WTC11 (cell line): ENCODE data around the gene EXTL1. TPM values are rescaled to one million over a fixed set of nuclear protein-coding genes. Genes with fewer than 3 reads are reported as not detected.

Source experiments
- ATAC-seq: fragments of 200-7000 bp; cut with Tn5 transposase; 2 replicates; pipeline ENCODE4 v1.10.0; 2021; ENCODE audit warnings: mild to moderate bottlenecking, moderate library complexity
- CTCF ChIA-PET: fragments of 300-600 bp; sonication (Branson Sonifier 250); formaldehyde crosslinking; loops from one replicate; lab custom pipeline; 2021; ENCODE audit warnings: antibody characterized with exemption; lab: Charles Lee
- POLR2A ChIA-PET: fragments of 350-600 bp; sonication (Branson Sonifier 250); formaldehyde crosslinking; loops from one replicate; lab custom pipeline; 2021; ENCODE audit warnings: antibody characterized with exemption; lab: Charles Lee
- DNase-seq: peaks from one replicate; pipeline ENCODE4 v3.0.0; 2021; ENCODE audit warnings: low spot score
- H3K27ac Mint-ChIP-seq: 2 replicates; pipeline ENCODE4 v1.8.0; 2021; ENCODE audit warnings: mixed read lengths
- H3K27me3 Mint-ChIP-seq: 2 replicates; pipeline ENCODE4 v1.8.0; 2021; ENCODE audit warnings: low read depth, mild to moderate bottlenecking, moderate library complexity, mixed read lengths
- H3K36me3 Mint-ChIP-seq: 2 replicates; pipeline ENCODE4 v1.8.0; 2021; ENCODE audit warnings: mixed read lengths
- H3K4me1 Mint-ChIP-seq: 2 replicates; pipeline ENCODE4 v1.8.0; 2022; ENCODE audit warnings: mixed read lengths
- H3K4me3 Mint-ChIP-seq: 2 replicates; pipeline ENCODE4 v1.8.0; 2021; ENCODE audit warnings: mild to moderate bottlenecking, moderate library complexity, mixed read lengths
- H3K9me3 Mint-ChIP-seq: 2 replicates; pipeline ENCODE4 v1.8.0; 2021; ENCODE audit warnings: mixed read lengths
- CBFB ChIP-seq: sonication (generic); formaldehyde crosslinking; IDR thresholded peaks from 2 replicates; pipeline ENCODE4 v1.8.1; 2022; ENCODE audit warnings: mild to moderate bottlenecking, low read depth, missing genetic modification reagents
- ETV6 ChIP-seq: sonication (generic); formaldehyde crosslinking; IDR thresholded peaks from 2 replicates; pipeline ENCODE4 v1.8.1; 2022; ENCODE audit warnings: mild to moderate bottlenecking, missing genetic modification reagents
- GRHL2 ChIP-seq: fragments of 250-450 bp; sonication (Bioruptor Pico); IDR thresholded peaks from 2 replicates; pipeline ENCODE4 v1.8.0; 2022; ENCODE audit warnings: mild to moderate bottlenecking, moderate library complexity; ENCODE audit not compliant: insufficient replicate concordance, severe bottlenecking
- JAZF1 ChIP-seq: fragments of 250-450 bp; sonication (Bioruptor Pico); IDR thresholded peaks from 2 replicates; pipeline ENCODE4 v1.9.0; 2021; ENCODE audit warnings: moderate library complexity, mild to moderate bottlenecking, inconsistent platforms
- JUN ChIP-seq: sonication (generic); formaldehyde crosslinking; IDR thresholded peaks from 2 replicates; pipeline ENCODE4 v1.8.0; 2023; ENCODE audit warnings: mild to moderate bottlenecking, missing genetic modification reagents
- MYBL2 ChIP-seq: sonication (generic); formaldehyde crosslinking; IDR thresholded peaks from 2 replicates; pipeline ENCODE4 v1.8.1; 2023; ENCODE audit warnings: mild to moderate bottlenecking, moderate library complexity, missing genetic modification reagents
- NFYB ChIP-seq: sonication (generic); formaldehyde crosslinking; conservative IDR thresholded peaks from 2 replicates; pipeline ENCODE4 v1.8.0; 2022; ENCODE audit warnings: low read depth, missing genetic modification reagents
- NR1H2 ChIP-seq: sonication (generic); formaldehyde crosslinking; IDR thresholded peaks from 2 replicates; pipeline ENCODE4 v1.9.0; 2021; ENCODE audit warnings: mild to moderate bottlenecking, moderate library complexity, missing genetic modification reagents
- NR3C1 ChIP-seq: sonication (generic); formaldehyde crosslinking; conservative IDR thresholded peaks from 2 replicates; pipeline ENCODE4 v1.8.1; 2023; ENCODE audit warnings: low read depth, mild to moderate bottlenecking, missing genetic modification reagents
- OVOL2 ChIP-seq: fragments of 250-450 bp; sonication (Bioruptor Pico); IDR thresholded peaks from 2 replicates; pipeline ENCODE4 v1.9.0; 2021; ENCODE audit warnings: mild to moderate bottlenecking, borderline replicate concordance
- SMAD3 ChIP-seq: sonication (generic); formaldehyde crosslinking; IDR thresholded peaks from 2 replicates; pipeline ENCODE4 v1.8.0; 2022; ENCODE audit warnings: missing genetic modification reagents, mild to moderate bottlenecking, borderline replicate concordance
- SMAD4 ChIP-seq: sonication (generic); formaldehyde crosslinking; IDR thresholded peaks from 2 replicates; pipeline ENCODE4 v1.8.0; 2022; ENCODE audit warnings: mild to moderate bottlenecking, missing genetic modification reagents
- SP1 ChIP-seq: sonication (generic); formaldehyde crosslinking; conservative IDR thresholded peaks from 2 replicates; pipeline ENCODE4 v1.8.1; 2022; ENCODE audit warnings: missing genetic modification reagents
- TEAD1 ChIP-seq: sonication (generic); formaldehyde crosslinking; IDR thresholded peaks from 2 replicates; pipeline ENCODE4 v1.8.0; 2022; ENCODE audit warnings: mild to moderate bottlenecking, missing genetic modification reagents
- ZBTB21 ChIP-seq: sonication (generic); formaldehyde crosslinking; IDR thresholded peaks from 2 replicates; pipeline ENCODE4 v1.8.1; 2023; ENCODE audit warnings: mild to moderate bottlenecking, missing genetic modification reagents, borderline replicate concordance
- ZNF219 ChIP-seq: sonication (generic); formaldehyde crosslinking; IDR thresholded peaks from 2 replicates; pipeline ENCODE4 v1.8.0; 2023; ENCODE audit warnings: missing genetic modification reagents, mild to moderate bottlenecking, borderline replicate concordance
- ZNF317 ChIP-seq: sonication (generic); formaldehyde crosslinking; IDR thresholded peaks from 2 replicates; pipeline ENCODE4 v1.8.1; 2023; ENCODE audit warnings: low read depth, mild to moderate bottlenecking, moderate library complexity, missing genetic modification reagents, borderline replicate concordance
- ZNF671 ChIP-seq: fragments of 250-450 bp; sonication (Bioruptor Pico); IDR thresholded peaks from 2 replicates; pipeline ENCODE4 v1.8.0; 2021; ENCODE audit warnings: mild to moderate bottlenecking
- total RNA-seq: library from RNA; stranded (reverse); gene quantifications from 3 replicates; pipeline ENCODE4 v1.2.3, GENCODE V29; 2021
- TF ChIP-seq, protein P1 (sequence below): sonication (generic); formaldehyde crosslinking; IDR thresholded peaks from 2 replicates; pipeline ENCODE4 v1.8.0; 2022; ENCODE audit warnings: mild to moderate bottlenecking, missing genetic modification reagents
- TF ChIP-seq, protein P2 (sequence below): sonication (generic); formaldehyde crosslinking; IDR thresholded peaks from 2 replicates; pipeline ENCODE4 v1.8.1; 2022; ENCODE audit warnings: mild to moderate bottlenecking, moderate library complexity, missing genetic modification reagents
- TF ChIP-seq, protein P3 (sequence below): sonication (generic); formaldehyde crosslinking; IDR thresholded peaks from 2 replicates; pipeline ENCODE4 v1.8.1; 2022; ENCODE audit warnings: mild to moderate bottlenecking, missing genetic modification reagents, moderate library complexity, borderline replicate concordance
- TF ChIP-seq, protein P4 (sequence below): fragments of 250-450 bp; sonication (Bioruptor Pico); IDR thresholded peaks from 2 replicates; pipeline ENCODE4 v1.9.0; 2021; ENCODE audit warnings: mild to moderate bottlenecking, borderline replicate concordance
- TF ChIP-seq, protein P5 (sequence below): sonication (generic); formaldehyde crosslinking; IDR thresholded peaks from 2 replicates; pipeline ENCODE4 v1.8.1; 2023; ENCODE audit warnings: mild to moderate bottlenecking, missing genetic modification reagents, moderate library complexity

Gene EXTL1
- total RNA-seq, 1 experiment from 2014 or later: 2.1 TPM

DNA sequence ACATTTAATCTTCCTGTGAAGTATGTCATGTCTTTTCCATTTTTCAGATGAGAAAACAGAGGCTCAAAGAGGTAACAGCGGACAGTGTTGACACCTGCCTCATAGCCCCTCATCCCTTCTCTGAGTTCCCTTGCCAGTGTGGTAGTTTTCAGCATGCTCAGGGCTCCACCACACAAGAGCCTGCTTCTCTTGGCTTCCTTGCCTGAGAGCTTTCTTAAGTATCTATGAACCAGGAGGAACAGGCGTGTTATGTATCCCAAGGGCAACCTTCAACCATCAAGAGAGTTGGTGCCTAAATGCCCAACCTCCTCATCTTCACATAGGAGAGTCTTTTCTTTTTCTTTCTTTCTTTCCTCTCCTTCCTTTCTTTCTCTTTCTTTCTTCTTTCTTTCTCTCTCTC is 17.8 kb upstream of the EXTL1 start (continued):
- TF ChIP-seq CBFB (CRISPR knock-in tag): no peak
- no peak for TF ChIP-seq GRHL2 (CRISPR knock-in tag)
- no peak for TF ChIP-seq SMAD3 (CRISPR knock-in tag)
- no peak for TF ChIP-seq TEAD1
- no peak for TF ChIP-seq NFYB (CRISPR knock-in tag)
- no peak for TF ChIP-seq NR3C1 (CRISPR knock-in tag)
- TF ChIP-seq, all 79 proteins: peak for 0

DNA sequence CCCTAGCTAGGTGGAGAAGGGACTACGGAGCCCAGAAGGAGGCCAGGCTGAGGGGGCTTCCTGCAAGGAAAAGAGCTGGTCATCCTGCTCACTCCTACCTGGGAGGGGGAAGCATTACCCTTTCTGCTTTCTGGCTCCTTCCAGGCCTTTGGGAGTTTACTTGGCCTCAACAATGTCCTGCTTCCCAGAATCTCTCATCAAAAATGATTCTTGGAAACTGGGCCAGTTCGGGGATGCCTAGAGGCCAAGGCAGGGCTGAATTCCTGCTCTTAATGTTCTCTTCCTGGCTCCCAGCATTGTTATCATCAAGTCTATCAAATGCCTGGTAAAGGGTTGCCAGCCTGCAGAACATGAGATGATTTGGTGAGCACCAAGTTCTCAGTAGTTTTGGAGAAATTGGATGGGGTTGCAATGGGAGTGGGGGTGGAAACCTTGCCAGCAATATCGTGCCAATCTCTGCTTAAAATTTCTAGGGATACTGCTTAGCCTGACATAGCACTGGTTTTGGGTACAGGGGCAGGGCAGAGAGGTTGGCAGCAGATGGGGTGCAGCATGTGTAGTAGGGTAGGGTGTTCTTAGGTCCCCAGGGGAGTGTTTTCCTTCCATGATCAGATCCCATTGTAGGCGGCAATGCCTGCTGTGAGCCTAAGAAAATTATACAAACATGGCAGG is 16.0 kb upstream of the EXTL1 start:
- H3K9me3 Mint-ChIP-seq: no peaks in the 10 kb centered on the region
- CTCF ChIA-PET: interaction anchor here (1.0 to 3.1 kb wide), 5 partner anchors 12 to 110 kb away, joined by 3 to 23 read pairs (median 8); no protein-coding TSS in a partner anchor
- H3K27me3 Mint-ChIP-seq: no peaks in the 10 kb centered on the region; the same call in 1 of the 2 replicates
- POLR2A ChIA-PET: no interaction called here
- DNase-seq (no peak), ATAC-seq (no peak)
- no peak overlapping the region for H3K4me3 Mint-ChIP-seq
- no peaks in the 10 kb centered on the region for H3K36me3 Mint-ChIP-seq
- H3K4me1 Mint-ChIP-seq: peaks cover 15% of the 10 kb centered on the region
- TF ChIP-seq, protein P1, sequence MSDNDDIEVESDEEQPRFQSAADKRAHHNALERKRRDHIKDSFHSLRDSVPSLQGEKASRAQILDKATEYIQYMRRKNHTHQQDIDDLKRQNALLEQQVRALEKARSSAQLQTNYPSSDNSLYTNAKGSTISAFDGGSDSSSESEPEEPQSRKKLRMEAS (CRISPR knock-in tag): no peak
- TF ChIP-seq, protein P2, sequence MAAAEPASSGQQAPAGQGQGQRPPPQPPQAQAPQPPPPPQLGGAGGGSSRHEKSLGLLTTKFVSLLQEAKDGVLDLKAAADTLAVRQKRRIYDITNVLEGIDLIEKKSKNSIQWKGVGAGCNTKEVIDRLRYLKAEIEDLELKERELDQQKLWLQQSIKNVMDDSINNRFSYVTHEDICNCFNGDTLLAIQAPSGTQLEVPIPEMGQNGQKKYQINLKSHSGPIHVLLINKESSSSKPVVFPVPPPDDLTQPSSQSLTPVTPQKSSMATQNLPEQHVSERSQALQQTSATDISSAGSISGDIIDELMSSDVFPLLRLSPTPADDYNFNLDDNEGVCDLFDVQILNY (CRISPR knock-in tag): no peak
- TF ChIP-seq MYBL2 (CRISPR knock-in tag) (no peak), JUN (CRISPR knock-in tag) (no peak), ZNF317 (CRISPR knock-in tag) (no peak), ZBTB21 (CRISPR knock-in tag) (no peak), ZNF219 (CRISPR knock-in tag) (no peak), SP1 (CRISPR knock-in tag) (no peak), SMAD3 (CRISPR knock-in tag) (no peak), ZNF671 (CRISPR knock-in tag) (no peak), ETV6 (CRISPR knock-in tag) (no peak), OVOL2 (CRISPR knock-in tag) (no peak), NR1H2 (no peak), GRHL2 (CRISPR knock-in tag) (no peak), JAZF1 (CRISPR knock-in tag) (no peak), NFYB (CRISPR knock-in tag) (no peak), SMAD4 (CRISPR knock-in tag) (no peak)
- TF ChIP-seq, protein P3, sequence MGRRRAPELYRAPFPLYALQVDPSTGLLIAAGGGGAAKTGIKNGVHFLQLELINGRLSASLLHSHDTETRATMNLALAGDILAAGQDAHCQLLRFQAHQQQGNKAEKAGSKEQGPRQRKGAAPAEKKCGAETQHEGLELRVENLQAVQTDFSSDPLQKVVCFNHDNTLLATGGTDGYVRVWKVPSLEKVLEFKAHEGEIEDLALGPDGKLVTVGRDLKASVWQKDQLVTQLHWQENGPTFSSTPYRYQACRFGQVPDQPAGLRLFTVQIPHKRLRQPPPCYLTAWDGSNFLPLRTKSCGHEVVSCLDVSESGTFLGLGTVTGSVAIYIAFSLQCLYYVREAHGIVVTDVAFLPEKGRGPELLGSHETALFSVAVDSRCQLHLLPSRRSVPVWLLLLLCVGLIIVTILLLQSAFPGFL (CRISPR knock-in tag): no peak
- TF ChIP-seq, protein P4, sequence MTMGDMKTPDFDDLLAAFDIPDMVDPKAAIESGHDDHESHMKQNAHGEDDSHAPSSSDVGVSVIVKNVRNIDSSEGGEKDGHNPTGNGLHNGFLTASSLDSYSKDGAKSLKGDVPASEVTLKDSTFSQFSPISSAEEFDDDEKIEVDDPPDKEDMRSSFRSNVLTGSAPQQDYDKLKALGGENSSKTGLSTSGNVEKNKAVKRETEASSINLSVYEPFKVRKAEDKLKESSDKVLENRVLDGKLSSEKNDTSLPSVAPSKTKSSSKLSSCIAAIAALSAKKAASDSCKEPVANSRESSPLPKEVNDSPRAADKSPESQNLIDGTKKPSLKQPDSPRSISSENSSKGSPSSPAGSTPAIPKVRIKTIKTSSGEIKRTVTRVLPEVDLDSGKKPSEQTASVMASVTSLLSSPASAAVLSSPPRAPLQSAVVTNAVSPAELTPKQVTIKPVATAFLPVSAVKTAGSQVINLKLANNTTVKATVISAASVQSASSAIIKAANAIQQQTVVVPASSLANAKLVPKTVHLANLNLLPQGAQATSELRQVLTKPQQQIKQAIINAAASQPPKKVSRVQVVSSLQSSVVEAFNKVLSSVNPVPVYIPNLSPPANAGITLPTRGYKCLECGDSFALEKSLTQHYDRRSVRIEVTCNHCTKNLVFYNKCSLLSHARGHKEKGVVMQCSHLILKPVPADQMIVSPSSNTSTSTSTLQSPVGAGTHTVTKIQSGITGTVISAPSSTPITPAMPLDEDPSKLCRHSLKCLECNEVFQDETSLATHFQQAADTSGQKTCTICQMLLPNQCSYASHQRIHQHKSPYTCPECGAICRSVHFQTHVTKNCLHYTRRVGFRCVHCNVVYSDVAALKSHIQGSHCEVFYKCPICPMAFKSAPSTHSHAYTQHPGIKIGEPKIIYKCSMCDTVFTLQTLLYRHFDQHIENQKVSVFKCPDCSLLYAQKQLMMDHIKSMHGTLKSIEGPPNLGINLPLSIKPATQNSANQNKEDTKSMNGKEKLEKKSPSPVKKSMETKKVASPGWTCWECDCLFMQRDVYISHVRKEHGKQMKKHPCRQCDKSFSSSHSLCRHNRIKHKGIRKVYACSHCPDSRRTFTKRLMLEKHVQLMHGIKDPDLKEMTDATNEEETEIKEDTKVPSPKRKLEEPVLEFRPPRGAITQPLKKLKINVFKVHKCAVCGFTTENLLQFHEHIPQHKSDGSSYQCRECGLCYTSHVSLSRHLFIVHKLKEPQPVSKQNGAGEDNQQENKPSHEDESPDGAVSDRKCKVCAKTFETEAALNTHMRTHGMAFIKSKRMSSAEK (CRISPR knock-in tag): no peak
- TF ChIP-seq, protein P5, sequence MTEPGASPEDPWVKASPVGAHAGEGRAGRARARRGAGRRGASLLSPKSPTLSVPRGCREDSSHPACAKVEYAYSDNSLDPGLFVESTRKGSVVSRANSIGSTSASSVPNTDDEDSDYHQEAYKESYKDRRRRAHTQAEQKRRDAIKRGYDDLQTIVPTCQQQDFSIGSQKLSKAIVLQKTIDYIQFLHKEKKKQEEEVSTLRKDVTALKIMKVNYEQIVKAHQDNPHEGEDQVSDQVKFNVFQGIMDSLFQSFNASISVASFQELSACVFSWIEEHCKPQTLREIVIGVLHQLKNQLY (CRISPR knock-in tag): no peak
- no peak overlapping the region for H3K27ac Mint-ChIP-seq
